ENCODE measurements around the gene MTMR3. TPM values are rescaled to one million over a fixed set of nuclear protein-coding genes. Genes with fewer than 3 reads are reported as not detected.
"Not testable (repeated sequence)": the region's sequence is repeated elsewhere in the genome, so short reads cannot be mapped to it uniquely, and the experiment has no call there.

MTMR3 gene
- polyA plus RNA-seq, 12 donors, result 23.5 to 49.2 (median 32.3) TPM; not detected in 1

- no peak for DNase-seq
Observed at GRCh38 chr22:30045901-30046715, 163.1 kb downstream of the MTMR3 start.

GRCh38 chr22:30046716-30047363, 163.9 kb downstream of the MTMR3 start:
- no peak for DNase-seq

GRCh38 chr22:30047364-30047738, 164.4 kb downstream of the MTMR3 start:
- no peak for DNase-seq

GRCh38 chr22:30048681-30049080, 165.7 kb downstream of the MTMR3 start:
- DNase-seq, result no peak

GRCh38 chr22:30054067-30054763, 171.2 kb downstream of the MTMR3 start:
- no peak for DNase-seq

- DNase-seq, result no peak
Observed at GRCh38 chr22:30054764-30055069, 171.7 kb downstream of the MTMR3 start.

GRCh38 chr22:30056015-30056414, 173.0 kb downstream of the MTMR3 start:
- DNase-seq, result no peak

GRCh38 chr22:30057375-30057774, 174.4 kb downstream of the MTMR3 start:
- DNase-seq, result no peak

GRCh38 chr22:30059346-30060020, 176.5 kb downstream of the MTMR3 start:
- not testable (repeated sequence) for DNase-seq

GRCh38 chr22:30061094-30061493, 178.1 kb downstream of the MTMR3 start:
- not testable (repeated sequence) for DNase-seq

- no peak for DNase-seq
Observed at GRCh38 chr22:30062259-30062658, 179.3 kb downstream of the MTMR3 start.

- no peak for DNase-seq
Observed at GRCh38 chr22:30062950-30063349, 180.0 kb downstream of the MTMR3 start.

GRCh38 chr22:30064172-30064571, 181.2 kb downstream of the MTMR3 start:
- DNase-seq, result no peak

- no peak for DNase-seq
Observed at GRCh38 chr22:30073743-30074142, 190.8 kb downstream of the MTMR3 start.

- no peak for DNase-seq
Observed at GRCh38 chr22:30074147-30074546, 191.2 kb downstream of the MTMR3 start.

- DNase-seq, result no peak
Observed at GRCh38 chr22:30074994-30075393, 192.0 kb downstream of the MTMR3 start.

- no peak for DNase-seq
Observed at GRCh38 chr22:30077279-30077880, 194.4 kb downstream of the MTMR3 start.

GRCh38 chr22:30078320-30079311, 195.6 kb downstream of the MTMR3 start:
- no peak for DNase-seq

- DNase-seq, result no peak
Observed at GRCh38 chr22:30079952-30080533, 197.1 kb downstream of the MTMR3 start, which contains the start of gene HORMAD2. TSS of gene HORMAD2 (plus strand) at chr22:30080464. CDS start at chr22:30093953, 13,489 bp downstream.
